Neuronal stem cell (in vitro differentiated cells): ENCODE data around the gene GPD2.

ENCODE experiments used
- DNase-seq: peaks from one replicate; pipeline ENCODE4 v3.0.0-alpha.2; 2013; ENCODE audit warnings: low spot score
- H2AFZ ChIP-seq: one replicate; pipeline ENCODE4 v1.6.1; 2013; ENCODE audit warnings: mild to moderate bottlenecking, low read length, inconsistent platforms
- H2AK5ac ChIP-seq: 2 replicates; pipeline ENCODE4 v1.6.1; 2013; ENCODE audit warnings: low read depth, mild to moderate bottlenecking, inconsistent platforms, low read length, moderate library complexity, mixed read lengths
- H2BK120ac ChIP-seq: 2 replicates; pipeline ENCODE4 v1.6.1; 2013; ENCODE audit warnings: low read depth, mild to moderate bottlenecking, inconsistent platforms, low read length, moderate library complexity, mixed read lengths
- H2BK12ac ChIP-seq: one replicate; pipeline ENCODE4 v1.6.1; 2013; ENCODE audit warnings: low read length, inconsistent platforms
- H2BK15ac ChIP-seq: 2 replicates; pipeline ENCODE4 v1.6.1; 2013; ENCODE audit warnings: mild to moderate bottlenecking, low read length, inconsistent platforms, mixed read lengths
- H2BK5ac ChIP-seq: one replicate; pipeline ENCODE4 v1.6.1; 2013; ENCODE audit warnings: inconsistent platforms, mild to moderate bottlenecking, low read length, moderate library complexity
- H3K14ac ChIP-seq: one replicate; pipeline ENCODE4 v1.6.1; 2013; ENCODE audit warnings: low read length, inconsistent platforms
- H3K18ac ChIP-seq: 2 replicates; pipeline ENCODE4 v1.6.1; 2013; ENCODE audit warnings: low read length, inconsistent platforms
- H3K23ac ChIP-seq: 2 replicates; pipeline ENCODE4 v1.6.1; 2013; ENCODE audit warnings: low read depth, mild to moderate bottlenecking, mixed read lengths, low read length, inconsistent platforms; ENCODE audit not compliant: poor library complexity
- H3K27ac ChIP-seq: replicated peaks from 3 replicates; pipeline ENCODE4 v1.5.1; 2013; ENCODE audit warnings: low read length, inconsistent platforms
- H3K27me3 ChIP-seq, 3 experiments: 2 replicates each; pipeline ENCODE4 v1.6.1; 2013; ENCODE audit warnings: low read length in 3 of 3, mild to moderate bottlenecking in 2 of 3, inconsistent platforms in 1 of 3, low read depth in 1 of 3, mixed read lengths in 1 of 3, moderate library complexity in 1 of 3; ENCODE audit not compliant: control insufficient read depth in 3 of 3, insufficient read depth in 3 of 3
- H3K36me3 ChIP-seq, 2 donors: replicated peaks in 1 of 2; 2 replicates each; pipeline ENCODE4 v1.6.1; 2013; ENCODE audit warnings: low read length in 2 of 2; ENCODE audit not compliant: control insufficient read depth in 2 of 2, insufficient read depth in 2 of 2
- H3K4ac ChIP-seq: 2 replicates; pipeline ENCODE4 v1.6.1; 2013; ENCODE audit warnings: inconsistent platforms, mild to moderate bottlenecking, low read length, moderate library complexity
- H3K4me1 ChIP-seq, 2 donors: 1 replicate in 1 of 2; 2 replicates in 1 of 2; pipeline ENCODE4 v1.6.1; 2013; ENCODE audit warnings: low read length in 2 of 2, low read depth in 1 of 2; ENCODE audit not compliant: control insufficient read depth in 2 of 2, insufficient read depth in 1 of 2
- H3K4me2 ChIP-seq: one replicate; pipeline ENCODE4 v1.6.1; 2013; ENCODE audit warnings: mild to moderate bottlenecking, low read length, inconsistent platforms; ENCODE audit not compliant: insufficient read depth, poor library complexity, severe bottlenecking
- H3K4me3 ChIP-seq, 2 donors: 2 replicates each; pipeline ENCODE4 v1.5.1; 2013; ENCODE audit warnings: low read length in 2 of 2, mild to moderate bottlenecking in 2 of 2, inconsistent platforms in 1 of 2, moderate library complexity in 1 of 2
- H3K79me1 ChIP-seq: one replicate; pipeline ENCODE4 v1.6.1; 2013; ENCODE audit warnings: low read depth, mild to moderate bottlenecking, inconsistent platforms, low read length, moderate library complexity
- H3K9ac ChIP-seq: one replicate; pipeline ENCODE4 v1.6.1; 2013; ENCODE audit warnings: mild to moderate bottlenecking, low read depth, low read length, inconsistent platforms; ENCODE audit not compliant: poor library complexity
- H3K9me3 ChIP-seq, 2 donors: replicated peaks in 1 of 2; 2 replicates each; pipeline versions ENCODE3 to v1.6.1; 2013; ENCODE audit warnings: low read length in 2 of 2, mild to moderate bottlenecking in 2 of 2, inconsistent platforms in 1 of 2, low read depth in 1 of 2, mixed read lengths in 1 of 2, moderate library complexity in 1 of 2; ENCODE audit not compliant: control insufficient read depth in 2 of 2, insufficient read depth in 1 of 2
- H4K8ac ChIP-seq: one replicate; pipeline ENCODE4 v1.6.1; 2013; ENCODE audit warnings: low read depth, mild to moderate bottlenecking, inconsistent platforms, low read length, moderate library complexity
- H4K91ac ChIP-seq: one replicate; pipeline ENCODE4 v1.6.1; 2013; ENCODE audit warnings: low read length, low read depth, mild to moderate bottlenecking, inconsistent platforms; ENCODE audit not compliant: poor library complexity
- WGBS, 2 donors: extraction: QIAGEN DNeasy Blood & Tissue Kit; methylation state at CpG; one replicate each; pipeline ENCODE4 v1.1.7; 2013; ENCODE audit warnings: missing lambda C conversion rate in 2 of 2, mixed read lengths in 1 of 2; ENCODE audit not compliant: insufficient read length in 2 of 2, insufficient replicate concordance in 1 of 2; ENCODE audit errors: extremely low coverage in 2 of 2; 5-methylcytosine and 5-hydroxymethylcytosine counted together

GPD2 gene

GRCh38 chr2:156464106-156464505 is 27.9 kb downstream of the GPD2 start:
- no CpG with 5 or more reads among the region's 1 CpG for whole genome bisulfite sequencing, 2 donors
- Histone ChIP-seq H3K4me2 (no peak overlapping the region), H2BK15ac (no peak overlapping the region), H3K27ac (no peak overlapping the region), H2BK5ac (no peak overlapping the region), H3K36me3 (no peaks in the 10 kb centered on the region), H2BK12ac (no peak overlapping the region), H2AK5ac (no peak overlapping the region), H3K18ac (no peak overlapping the region), H3K27me3 (no peaks in the 10 kb centered on the region), H3K14ac (no peak overlapping the region), H3K4ac (no peak overlapping the region), H3K4me1 (peaks cover 3 to 10% of the 10 kb centered on the region in 2 donors), H3K9me3 (no peaks in the 10 kb centered on the region), H3K23ac (no peak overlapping the region), H4K8ac (no peak overlapping the region), H3K79me1 (no peaks in the 10 kb centered on the region), H3K9ac (no peak overlapping the region), H2BK120ac (no peak overlapping the region), H3K4me3 (no peak overlapping the region), H4K91ac (no peak overlapping the region), H2AFZ (no peak overlapping the region)
- no peak for DNase-seq

- no peak overlapping the region for H4K91ac ChIP-seq
- no peak overlapping the region for H2BK12ac ChIP-seq
- no peak overlapping the region for H2BK15ac ChIP-seq
- no peak overlapping the region for H3K9ac ChIP-seq
- H2AFZ ChIP-seq: no peak overlapping the region
- no peaks in the 10 kb centered on the region for H3K79me1 ChIP-seq
- no peak overlapping the region for H3K14ac ChIP-seq
- H2BK120ac ChIP-seq: no peak overlapping the region
- peaks cover 3 to 10% of the 10 kb centered on the region in 2 donors for H3K4me1 ChIP-seq
- no peaks in the 10 kb centered on the region for H3K36me3 ChIP-seq
- H3K18ac ChIP-seq: no peak overlapping the region
- WGBS, 2 donors: no CpG with 5 or more reads among the region's 2 CpGs
- DNase-seq: no peak
- no peak overlapping the region for H3K23ac ChIP-seq
- H3K27ac ChIP-seq: no peak overlapping the region
- H3K9me3 ChIP-seq: no peaks in the 10 kb centered on the region
- H3K4ac ChIP-seq: no peak overlapping the region
- H3K4me3 ChIP-seq: no peak overlapping the region
- H3K27me3 ChIP-seq: no peaks in the 10 kb centered on the region
- H3K4me2 ChIP-seq: no peak overlapping the region
- H4K8ac ChIP-seq: no peak overlapping the region
- H2AK5ac ChIP-seq: no peak overlapping the region
- no peak overlapping the region for H2BK5ac ChIP-seq
These were observed 29.4 kb downstream of the GPD2 start for GRCh38 chr2:156465573-156465972.

- Histone ChIP-seq H3K27me3 (no peaks in the 10 kb centered on the region), H2BK5ac (no peak overlapping the region), H3K36me3 (no peaks in the 10 kb centered on the region), H4K91ac (no peak overlapping the region), H4K8ac (no peak overlapping the region), H3K79me1 (no peaks in the 10 kb centered on the region), H3K27ac (peak overlapping the region; percentile 63), H2BK12ac (no peak overlapping the region), H3K9ac (no peak overlapping the region), H3K4me1 (peaks cover 3 to 10% of the 10 kb centered on the region in 2 donors), H3K9me3 (no peaks in the 10 kb centered on the region), H3K4ac (no peak overlapping the region), H2BK15ac (no peak overlapping the region), H3K4me2 (no peak overlapping the region), H3K18ac (no peak overlapping the region), H3K23ac (no peak overlapping the region), H3K14ac (no peak overlapping the region), H3K4me3 (no peak overlapping the region), H2BK120ac (no peak overlapping the region), H2AK5ac (no peak overlapping the region), H2AFZ (no peak overlapping the region)
- no CpG with 5 or more reads among the region's 3 CpGs for WGBS, 2 donors
- DNase-seq: no peak
These were observed 30.7 kb downstream of the GPD2 start for GRCh38 chr2:156466739-156467405.

- Histone ChIP-seq H2BK15ac (no peak overlapping the region), H3K9ac (no peak overlapping the region), H2AFZ (no peak overlapping the region), H3K4me1 (peaks cover 3 to 11% of the 10 kb centered on the region in 2 donors), H3K27ac (no peak overlapping the region), H3K18ac (no peak overlapping the region), H3K4me3 (no peak overlapping the region), H3K4ac (no peak overlapping the region), H4K8ac (no peak overlapping the region), H3K27me3 (no peaks in the 10 kb centered on the region), H3K4me2 (no peak overlapping the region), H3K14ac (no peak overlapping the region), H3K79me1 (no peaks in the 10 kb centered on the region), H3K23ac (no peak overlapping the region), H2BK5ac (no peak overlapping the region), H4K91ac (no peak overlapping the region), H2BK12ac (no peak overlapping the region), H3K9me3 (no peaks in the 10 kb centered on the region), H2AK5ac (no peak overlapping the region), H3K36me3 (no peaks in the 10 kb centered on the region), H2BK120ac (no peak overlapping the region)
- no peak for DNase-seq
- WGBS, 2 donors: no CpG with 5 or more reads among the region's 8 CpGs
These were observed 34.9 kb downstream of the GPD2 start for GRCh38 chr2:156470975-156471583.
